T-helper 1 cell treated with Interleukin-12 subunit alpha and Interleukin-12 subunit beta and Interleukin-4 antibody, amounts not matched to agents 30 ng/mL and 1 ng/mL, for 36 hours (primary cell): ENCODE results near the gene PDE7B. TPM values are rescaled to one million over a fixed set of nuclear protein-coding genes. Genes with fewer than 3 reads are reported as not detected.

ENCODE experiments used
- intact Hi-C: fragments of 100-400 bp; cut with micrococcal nuclease; formaldehyde crosslinking; loops from one replicate; pipeline ENCODE4 v1.15.1; 2024
- total RNA-seq: library from RNA; stranded (reverse); gene quantifications from 2 replicates; pipeline ENCODE4 v1.2.3, GENCODE V29; 2022

Gene PDE7B
- total RNA-seq, 1 donor from 2014 or later = 7.1 TPM

GRCh38 chr6:136226027-136226673 lies 374.6 kb downstream of the PDE7B start:
- intact Hi-C loops = loop anchor here (1.0 kb wide), 8 partner anchors 24 to 775 kb away; partner anchors contain the start of gene MTFR2

DNA sequence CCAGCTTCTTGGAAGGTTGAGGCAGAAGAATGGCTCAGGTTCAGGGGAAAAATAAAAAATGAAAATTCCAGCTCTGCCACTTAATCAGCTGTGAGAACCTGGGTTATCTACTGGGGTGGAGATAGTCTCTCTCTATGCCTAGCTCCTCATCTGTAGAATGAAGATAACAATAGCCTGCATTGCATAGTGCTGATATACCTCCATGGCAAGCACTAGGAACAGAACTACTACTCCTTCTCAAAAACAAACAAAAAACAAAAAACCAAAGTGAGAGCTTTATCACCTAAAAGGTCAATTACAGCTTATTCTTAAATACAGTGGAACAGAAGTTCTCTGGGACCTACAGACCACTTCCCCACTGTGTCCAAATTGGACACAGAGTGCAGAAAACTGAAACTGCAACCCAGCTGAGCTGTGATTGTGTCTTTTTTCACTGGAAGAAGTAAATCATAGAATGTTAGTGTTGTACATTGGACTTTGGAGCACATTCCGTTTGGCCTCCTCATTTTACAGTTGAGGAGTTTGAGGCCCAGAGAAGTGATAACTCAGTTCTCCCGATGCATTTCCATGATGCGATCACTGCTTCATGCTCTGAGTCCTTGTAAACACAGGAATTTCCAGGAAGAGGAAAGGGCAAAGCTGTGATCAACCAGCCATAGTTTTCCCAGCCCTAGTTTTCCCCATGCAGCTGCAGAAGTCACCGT lies 375.3 kb downstream of the PDE7B start:
- intact Hi-C loops = loop anchor here (1.0 kb wide), 8 partner anchors 23 to 776 kb away; partner anchors contain the start of gene MTFR2

DNA sequence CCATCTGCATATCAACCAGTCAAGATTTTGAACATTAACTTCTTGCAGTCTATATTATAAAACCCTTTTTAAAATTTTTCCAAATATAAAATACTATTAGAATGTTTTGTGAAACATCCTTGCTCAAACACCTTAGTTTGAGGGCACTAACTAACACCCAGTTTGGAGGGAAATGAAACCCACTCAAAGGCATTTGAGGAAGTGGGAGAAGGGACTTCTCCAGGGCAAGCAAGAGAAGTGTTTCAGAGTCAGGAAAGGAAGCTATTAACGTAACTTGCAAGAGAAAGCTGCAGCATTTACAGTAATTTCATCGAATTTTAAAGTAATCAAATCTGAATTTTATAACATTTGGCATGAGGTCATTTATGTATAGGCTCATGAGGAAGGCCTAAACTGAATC lies 377.3 kb downstream of the PDE7B start:
- intact Hi-C loops = no loop called here

- intact Hi-C loops = no loop called here
These were observed 378.8 kb downstream of the PDE7B start for GRCh38 chr6:136230219-136230853.

- intact Hi-C loops = no loop called here
These were observed 381.2 kb downstream of the PDE7B start for GRCh38 chr6:136232701-136233100.

DNA sequence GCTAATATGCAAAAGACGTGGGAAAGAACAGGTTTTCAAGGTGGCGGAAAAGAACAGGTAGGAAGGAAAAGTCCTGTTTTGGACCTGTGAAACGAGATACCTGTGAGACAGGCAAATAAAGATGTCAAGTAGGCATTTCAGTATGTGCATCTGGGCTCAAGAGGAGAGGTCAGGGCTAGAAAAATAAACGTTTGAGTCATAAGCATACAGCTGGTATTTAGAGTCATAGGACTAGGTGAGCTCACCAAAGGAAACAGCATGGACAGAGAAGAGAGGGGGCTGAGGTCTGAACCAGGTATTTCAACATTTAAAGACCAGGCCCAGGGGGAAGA lies 383.7 kb downstream of the PDE7B start:
- intact Hi-C loops = no loop called here

DNA sequence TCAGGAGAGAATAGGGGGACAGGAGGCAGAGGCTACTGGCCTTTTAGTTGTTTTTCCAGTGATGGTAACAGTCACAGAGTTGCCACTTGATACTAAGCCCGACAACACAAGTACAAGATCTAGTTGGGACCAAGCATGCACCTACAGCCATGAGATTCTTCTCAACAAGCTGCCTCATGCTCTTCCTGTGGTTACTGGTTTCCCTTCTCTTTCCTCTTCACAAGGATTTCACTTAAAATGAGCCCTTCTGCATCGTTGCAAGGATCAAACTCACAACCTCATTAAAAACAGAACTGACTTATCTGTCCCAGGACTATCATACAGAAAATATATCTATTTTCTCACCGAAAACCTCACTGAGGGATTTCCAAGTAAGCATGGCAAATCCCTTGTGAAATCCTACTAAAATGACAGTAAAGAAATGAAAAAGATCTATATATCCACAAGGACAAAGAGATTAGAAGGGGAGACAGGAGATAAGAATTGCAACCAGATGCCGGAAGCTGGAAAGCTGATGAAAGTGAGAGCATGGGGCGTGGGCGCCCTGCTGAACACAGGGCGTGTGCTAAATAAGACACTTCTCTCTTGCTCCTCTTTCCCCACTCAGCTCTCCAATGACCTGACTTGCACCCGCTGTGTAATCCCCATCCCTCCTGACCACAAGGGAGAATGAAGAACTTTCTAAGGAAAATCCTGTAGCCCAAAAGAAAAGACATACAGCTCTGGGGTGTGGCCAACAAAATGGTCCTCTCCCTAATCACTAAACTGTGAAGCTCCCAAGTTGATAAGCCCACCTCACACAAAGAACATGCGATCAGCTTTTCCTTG lies 385.2 kb downstream of the PDE7B start:
- intact Hi-C loops = no loop called here

DNA sequence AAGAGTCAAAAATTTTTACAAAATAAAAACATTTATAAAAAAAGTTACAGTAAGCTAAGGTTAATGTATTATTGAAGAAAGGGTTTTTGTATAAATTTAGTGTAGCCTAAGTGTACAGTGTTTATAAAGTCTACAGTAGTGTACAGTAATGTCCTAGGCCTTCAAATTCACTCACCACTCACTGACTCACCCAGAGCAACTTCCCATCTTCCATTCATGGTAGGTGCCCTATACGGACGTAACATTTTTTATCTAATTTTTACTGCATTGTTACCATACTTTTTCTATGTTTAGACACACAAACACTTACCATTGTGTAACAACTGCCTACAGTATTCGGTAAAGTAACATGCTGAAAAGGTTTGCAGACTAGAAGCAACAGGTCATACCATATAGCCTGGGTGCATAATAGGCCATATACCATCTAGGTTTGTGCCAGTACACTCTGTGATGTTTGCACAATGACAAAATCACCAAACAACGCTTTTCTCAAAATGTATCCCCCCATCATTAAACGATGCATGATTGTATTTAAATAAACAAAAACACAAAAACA lies 392.6 kb downstream of the PDE7B start:
- intact Hi-C loops = no loop called here
